ENCODE data around the gene IL15.

Gene IL15

DNA sequence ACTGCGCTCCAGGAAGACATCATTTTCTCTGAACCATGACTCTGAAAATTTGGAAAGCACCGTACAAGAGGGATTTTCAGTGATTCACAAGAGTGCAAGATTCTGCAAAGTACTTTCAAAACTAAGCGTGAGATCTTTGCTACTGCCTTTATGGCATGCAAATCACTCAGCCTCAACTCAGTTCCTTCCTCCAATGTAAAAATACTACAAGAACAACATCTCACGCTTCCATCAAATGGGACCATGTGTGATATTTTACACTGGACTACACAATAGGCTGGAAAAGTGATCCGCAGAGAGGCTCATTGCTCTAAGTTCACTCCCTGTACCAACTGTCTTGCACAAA lies 674 bp upstream of the IL15 start:
- H3K27ac ChIP-seq (ENCODE audit: low read depth, low read length), result no peak overlapping the region
- H3K4me3 ChIP-seq (ENCODE audit: low read length), result peak overlapping the region; percentile 93
- no peaks in the 10 kb centered on the region for H3K36me3 ChIP-seq (ENCODE audit: control insufficient read depth, insufficient read depth, low read length)
- no peaks in the 10 kb centered on the region for H3K4me1 ChIP-seq (ENCODE audit: control insufficient read depth, insufficient read depth, low read length)
- H3K27me3 ChIP-seq (ENCODE audit: control insufficient read depth, insufficient read depth, low read length), result no peaks in the 10 kb centered on the region
- no peak overlapping the region for H3K9ac ChIP-seq (ENCODE audit: low read length)

DNA sequence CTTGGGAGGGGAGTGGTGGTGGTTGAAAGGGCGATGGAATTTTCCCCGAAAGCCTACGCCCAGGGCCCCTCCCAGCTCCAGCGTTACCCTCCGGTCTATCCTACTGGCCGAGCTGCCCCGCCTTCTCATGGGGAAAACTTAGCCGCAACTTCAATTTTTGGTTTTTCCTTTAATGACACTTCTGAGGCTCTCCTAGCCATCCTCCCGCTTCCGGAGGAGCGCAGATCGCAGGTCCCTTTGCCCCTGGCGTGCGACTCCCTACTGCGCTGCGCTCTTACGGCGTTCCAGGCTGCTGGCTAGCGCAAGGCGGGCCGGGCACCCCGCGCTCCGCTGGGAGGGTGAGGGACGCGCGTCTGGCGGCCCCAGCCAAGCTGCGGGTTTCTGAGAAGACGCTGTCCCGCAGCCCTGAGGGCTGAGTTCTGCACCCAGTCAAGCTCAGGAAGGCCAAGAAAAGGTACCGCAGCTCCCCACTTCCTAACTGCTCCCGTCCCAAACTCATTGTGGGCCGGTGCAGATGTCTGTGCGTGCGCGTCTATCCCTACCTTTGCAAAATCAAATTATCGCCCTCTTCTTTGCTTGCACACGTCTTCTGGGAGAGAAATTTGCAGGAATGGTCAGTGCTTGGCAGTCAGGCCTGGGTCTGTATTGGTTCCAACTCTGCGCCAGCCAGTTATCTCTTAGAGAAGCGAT lies 533 bp downstream of the IL15 start:
- peak overlapping the region; percentile 93 for H3K4me3 ChIP-seq (ENCODE audit: low read length)
- H3K27ac ChIP-seq (ENCODE audit: low read depth, low read length), result peak overlapping the region; percentile 86
- peak overlapping the region; percentile 32 for H3K9ac ChIP-seq (ENCODE audit: low read length)
- H3K36me3 ChIP-seq (ENCODE audit: control insufficient read depth, insufficient read depth, low read length), result no peaks in the 10 kb centered on the region
- no peaks in the 10 kb centered on the region for H3K4me1 ChIP-seq (ENCODE audit: control insufficient read depth, insufficient read depth, low read length)
- no peaks in the 10 kb centered on the region for H3K27me3 ChIP-seq (ENCODE audit: control insufficient read depth, insufficient read depth, low read length)

DNA sequence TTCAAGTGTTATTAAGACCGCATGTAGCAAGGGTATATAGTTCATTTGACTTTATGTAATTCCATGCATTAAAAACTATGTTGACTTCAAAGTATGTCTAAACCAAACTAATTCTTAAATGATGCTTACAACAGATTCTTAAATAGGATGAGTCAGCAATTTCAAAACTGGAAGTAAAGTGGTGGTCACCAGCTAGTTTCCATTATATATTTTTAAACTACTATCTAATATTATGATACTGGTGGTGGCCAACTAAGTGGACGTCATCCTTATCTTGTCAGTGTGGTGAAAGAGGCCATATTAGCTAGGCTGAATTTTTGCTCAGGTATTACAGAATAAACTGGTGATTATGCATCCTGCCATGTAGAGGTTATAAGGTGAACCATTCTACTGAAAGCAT lies 1.2 kb downstream of the IL15 start:
- no peak overlapping the region for H3K27ac ChIP-seq (ENCODE audit: low read depth, low read length)
- no peaks in the 10 kb centered on the region for H3K36me3 ChIP-seq (ENCODE audit: control insufficient read depth, insufficient read depth, low read length)
- H3K4me3 ChIP-seq (ENCODE audit: low read length), result peak overlapping the region; percentile 93
- H3K27me3 ChIP-seq (ENCODE audit: control insufficient read depth, insufficient read depth, low read length), result no peaks in the 10 kb centered on the region
- H3K9ac ChIP-seq (ENCODE audit: low read length), result no peak overlapping the region
- H3K4me1 ChIP-seq (ENCODE audit: control insufficient read depth, insufficient read depth, low read length), result no peaks in the 10 kb centered on the region

DNA sequence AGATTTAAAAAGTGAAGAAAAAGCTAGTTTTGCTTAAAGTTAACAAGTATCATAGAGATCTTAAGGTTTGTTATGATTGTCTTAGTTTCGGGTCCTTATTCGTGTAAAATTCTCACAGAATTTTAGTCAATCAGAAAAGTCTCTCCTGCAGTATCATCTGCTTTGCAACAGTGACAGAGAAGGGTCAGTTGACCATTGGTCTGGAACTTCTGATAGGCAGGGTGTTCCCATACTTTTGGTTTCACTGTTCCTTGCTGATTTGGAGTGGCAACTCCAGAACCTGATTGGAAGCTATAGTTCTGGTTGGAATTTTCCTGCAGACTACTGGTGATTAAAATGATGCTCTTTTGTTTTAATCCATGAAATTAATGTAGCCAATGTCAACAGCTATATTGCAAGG lies 1.8 kb downstream of the IL15 start:
- Histone ChIP-seq H3K4me3 (ENCODE audit: low read length) (no peak overlapping the region), H3K36me3 (ENCODE audit: control insufficient read depth, insufficient read depth, low read length) (no peaks in the 10 kb centered on the region), H3K4me1 (ENCODE audit: control insufficient read depth, insufficient read depth, low read length) (no peaks in the 10 kb centered on the region), H3K27me3 (ENCODE audit: control insufficient read depth, insufficient read depth, low read length) (no peaks in the 10 kb centered on the region), H3K9ac (ENCODE audit: low read length) (no peak overlapping the region), H3K27ac (ENCODE audit: low read depth, low read length) (no peak overlapping the region)

DNA sequence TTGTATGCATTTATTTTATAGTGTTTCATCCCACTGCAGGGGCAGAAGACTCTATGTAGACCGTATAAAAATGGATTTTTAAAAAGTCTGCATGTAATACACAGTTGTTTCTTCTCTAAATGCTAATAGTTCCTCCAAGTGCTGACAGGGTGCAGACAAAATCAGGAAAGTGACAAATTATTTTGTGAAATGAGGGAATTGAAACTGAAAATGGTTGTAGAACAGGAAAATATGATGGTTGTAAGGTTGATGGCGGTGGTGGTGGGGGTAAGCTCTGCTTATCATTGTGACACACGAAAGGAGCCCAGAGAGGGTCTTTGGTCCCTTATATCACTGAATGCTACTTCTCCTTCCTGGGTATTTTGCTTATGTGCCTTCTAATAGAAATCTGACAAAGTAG lies 4.3 kb downstream of the IL15 start:
- Histone ChIP-seq H3K9ac (ENCODE audit: low read length) (no peak overlapping the region), H3K27me3 (ENCODE audit: control insufficient read depth, insufficient read depth, low read length) (no peaks in the 10 kb centered on the region), H3K36me3 (ENCODE audit: control insufficient read depth, insufficient read depth, low read length) (no peaks in the 10 kb centered on the region), H3K4me1 (ENCODE audit: control insufficient read depth, insufficient read depth, low read length) (no peaks in the 10 kb centered on the region), H3K4me3 (ENCODE audit: low read length) (no peak overlapping the region), H3K27ac (ENCODE audit: low read depth, low read length) (no peak overlapping the region)

DNA sequence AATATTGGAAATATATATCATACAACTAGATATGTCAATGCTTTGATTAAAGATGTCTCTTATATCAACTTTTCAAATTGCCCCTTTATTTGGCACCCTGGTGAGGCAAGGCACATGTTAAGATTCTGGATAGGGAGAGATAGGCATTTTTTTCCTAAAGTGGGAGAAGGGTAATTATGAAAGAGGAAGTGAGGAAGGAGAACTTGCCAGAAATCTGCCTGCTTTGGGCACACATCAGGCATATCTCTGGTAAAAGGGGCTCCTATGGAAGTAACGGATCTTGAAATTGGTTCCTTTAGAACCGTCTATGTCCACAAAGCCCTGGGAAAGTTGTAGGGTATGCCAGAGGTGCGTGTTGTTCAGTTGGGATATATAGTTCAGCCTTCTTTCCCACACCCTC lies 5.7 kb downstream of the IL15 start:
- H3K27me3 ChIP-seq (ENCODE audit: control insufficient read depth, insufficient read depth, low read length), result no peaks in the 10 kb centered on the region
- no peaks in the 10 kb centered on the region for H3K36me3 ChIP-seq (ENCODE audit: control insufficient read depth, insufficient read depth, low read length)
- H3K4me1 ChIP-seq (ENCODE audit: control insufficient read depth, insufficient read depth, low read length), result no peaks in the 10 kb centered on the region
- no peak overlapping the region for H3K9ac ChIP-seq (ENCODE audit: low read length)
- no peak overlapping the region for H3K27ac ChIP-seq (ENCODE audit: low read depth, low read length)
- no peak overlapping the region for H3K4me3 ChIP-seq (ENCODE audit: low read length)

DNA sequence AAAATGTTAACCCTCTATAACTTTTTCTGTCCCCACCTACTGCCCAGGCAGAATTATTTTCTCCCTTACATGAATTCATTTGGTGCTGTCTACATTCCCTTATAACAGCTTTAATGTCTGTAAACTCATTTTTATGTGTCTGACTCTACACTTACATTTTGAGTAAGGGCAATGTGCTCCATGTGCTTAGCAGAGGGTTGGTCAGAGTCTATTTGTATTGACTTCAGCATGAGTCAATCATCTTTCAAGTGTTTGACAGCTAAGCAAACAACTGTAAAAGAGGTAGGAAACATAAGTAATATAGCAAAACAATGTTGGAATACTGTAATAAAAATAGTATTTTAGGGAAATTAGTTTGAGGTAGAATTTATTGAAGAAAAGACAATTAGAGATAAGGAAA lies 6.3 kb downstream of the IL15 start:
- Histone ChIP-seq H3K36me3 (ENCODE audit: control insufficient read depth, insufficient read depth, low read length) (no peaks in the 10 kb centered on the region), H3K4me3 (ENCODE audit: low read length) (no peak overlapping the region), H3K27ac (ENCODE audit: low read depth, low read length) (no peak overlapping the region), H3K9ac (ENCODE audit: low read length) (no peak overlapping the region), H3K4me1 (ENCODE audit: control insufficient read depth, insufficient read depth, low read length) (no peaks in the 10 kb centered on the region), H3K27me3 (ENCODE audit: control insufficient read depth, insufficient read depth, low read length) (no peaks in the 10 kb centered on the region)

DNA sequence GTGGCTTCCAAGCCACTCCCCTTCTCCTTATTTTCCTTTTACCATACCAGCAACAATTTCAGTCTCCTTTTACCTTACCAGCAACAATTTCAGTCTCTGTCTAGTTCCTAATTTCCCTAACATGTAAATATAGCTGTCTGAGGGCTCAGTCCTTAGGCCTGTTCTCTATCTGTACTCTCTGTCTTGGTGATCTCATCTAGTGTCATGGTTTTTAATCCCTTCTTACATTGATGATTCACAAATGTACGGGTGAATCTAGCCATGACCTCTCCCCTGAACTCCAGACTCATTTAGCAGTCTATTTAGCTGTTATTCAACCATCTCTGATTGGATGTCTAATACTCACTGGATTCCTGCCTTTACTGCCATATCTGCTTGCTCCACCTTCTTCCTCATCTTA lies 7.2 kb downstream of the IL15 start:
- Histone ChIP-seq H3K36me3 (ENCODE audit: control insufficient read depth, insufficient read depth, low read length) (no peaks in the 10 kb centered on the region), H3K27ac (ENCODE audit: low read depth, low read length) (no peak overlapping the region), H3K9ac (ENCODE audit: low read length) (no peak overlapping the region), H3K4me1 (ENCODE audit: control insufficient read depth, insufficient read depth, low read length) (no peaks in the 10 kb centered on the region), H3K4me3 (ENCODE audit: low read length) (no peak overlapping the region), H3K27me3 (ENCODE audit: control insufficient read depth, insufficient read depth, low read length) (no peaks in the 10 kb centered on the region)

DNA sequence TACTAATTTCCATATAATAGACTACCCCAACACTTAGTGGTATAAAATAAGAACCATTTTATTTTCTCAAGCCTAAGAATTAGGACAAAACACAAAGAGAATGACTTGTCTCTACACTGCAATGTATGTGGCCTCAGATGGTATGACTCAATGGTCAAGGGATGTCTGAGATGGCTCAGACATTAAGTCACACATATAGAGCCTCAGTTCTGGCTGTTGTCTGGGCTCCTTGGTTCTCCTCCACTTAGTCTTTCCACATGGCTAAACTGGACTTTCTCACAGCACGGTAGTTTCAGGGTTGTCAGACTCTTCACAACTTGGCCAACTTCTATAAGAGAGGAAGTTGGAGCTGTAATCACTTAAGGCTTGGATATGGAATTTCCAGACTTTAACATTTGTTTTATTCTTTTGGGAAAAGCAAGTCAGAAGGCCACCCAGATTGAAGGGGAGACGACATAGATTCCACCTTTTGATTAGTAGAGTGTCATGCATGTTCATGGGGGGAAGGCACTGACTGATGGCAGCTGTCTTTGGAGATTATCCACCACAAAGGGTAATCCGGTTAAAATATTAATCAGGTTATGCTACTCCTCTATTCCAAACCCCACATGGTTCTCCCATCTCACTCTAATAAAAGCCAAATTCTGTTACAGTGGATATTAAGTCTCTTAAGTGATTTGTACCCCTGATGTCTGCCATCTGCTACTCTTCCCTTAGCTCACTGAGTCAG lies 9.4 kb downstream of the IL15 start:
- no peak overlapping the region for H3K9ac ChIP-seq (ENCODE audit: low read length)
- no peaks in the 10 kb centered on the region for H3K27me3 ChIP-seq (ENCODE audit: control insufficient read depth, insufficient read depth, low read length)
- H3K27ac ChIP-seq (ENCODE audit: low read depth, low read length), result no peak overlapping the region
- H3K4me3 ChIP-seq (ENCODE audit: low read length), result no peak overlapping the region
- H3K4me1 ChIP-seq (ENCODE audit: control insufficient read depth, insufficient read depth, low read length), result no peaks in the 10 kb centered on the region
- H3K36me3 ChIP-seq (ENCODE audit: control insufficient read depth, insufficient read depth, low read length), result no peaks in the 10 kb centered on the region

DNA sequence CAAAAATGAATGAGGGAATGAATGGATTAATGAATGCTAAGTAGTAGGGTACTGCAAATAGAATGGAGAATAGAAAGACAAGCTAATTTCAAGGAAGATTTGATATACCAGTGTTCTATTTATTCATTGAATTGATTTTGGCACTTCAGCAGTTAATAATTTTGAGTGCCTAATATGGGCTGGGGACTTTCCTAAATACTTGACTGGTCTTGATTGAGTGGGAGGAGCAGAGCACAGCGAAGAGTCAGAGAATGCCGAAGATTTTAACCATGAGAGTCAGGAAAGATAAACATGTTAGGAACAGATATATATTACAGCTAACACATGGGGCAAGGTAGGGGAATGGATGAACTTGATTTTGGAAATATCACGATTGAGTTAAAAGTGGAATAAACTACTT lies 10.6 kb downstream of the IL15 start:
- no peak overlapping the region for H3K27ac ChIP-seq (ENCODE audit: low read depth, low read length)
- H3K36me3 ChIP-seq (ENCODE audit: control insufficient read depth, insufficient read depth, low read length), result no peaks in the 10 kb centered on the region
- no peaks in the 10 kb centered on the region for H3K4me1 ChIP-seq (ENCODE audit: control insufficient read depth, insufficient read depth, low read length)
- H3K27me3 ChIP-seq (ENCODE audit: control insufficient read depth, insufficient read depth, low read length), result no peaks in the 10 kb centered on the region
- H3K4me3 ChIP-seq (ENCODE audit: low read length), result no peak overlapping the region
- H3K9ac ChIP-seq (ENCODE audit: low read length), result no peak overlapping the region

DNA sequence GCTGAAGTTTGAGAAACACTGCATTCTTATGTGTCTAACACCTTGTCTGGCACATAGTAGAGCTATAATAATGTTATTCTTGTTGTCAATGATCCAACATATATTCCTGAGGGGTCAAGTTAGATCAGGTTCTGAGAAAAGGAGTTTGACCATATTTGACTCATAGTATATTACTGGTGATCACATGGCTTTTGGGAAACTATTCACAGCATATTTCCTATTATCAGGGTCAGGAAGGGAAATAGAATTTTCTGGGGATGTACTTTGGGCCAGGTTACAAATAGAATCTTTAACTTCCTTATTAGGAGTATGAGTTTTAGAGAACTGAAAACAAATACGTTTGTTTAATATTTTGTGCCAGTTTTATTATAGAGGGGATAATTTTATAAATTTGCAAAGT lies 11.6 kb downstream of the IL15 start:
- Histone ChIP-seq H3K9ac (ENCODE audit: low read length) (no peak overlapping the region), H3K36me3 (ENCODE audit: control insufficient read depth, insufficient read depth, low read length) (no peaks in the 10 kb centered on the region), H3K4me3 (ENCODE audit: low read length) (no peak overlapping the region), H3K4me1 (ENCODE audit: control insufficient read depth, insufficient read depth, low read length) (no peaks in the 10 kb centered on the region), H3K27me3 (ENCODE audit: control insufficient read depth, insufficient read depth, low read length) (no peaks in the 10 kb centered on the region), H3K27ac (ENCODE audit: low read depth, low read length) (no peak overlapping the region)

DNA sequence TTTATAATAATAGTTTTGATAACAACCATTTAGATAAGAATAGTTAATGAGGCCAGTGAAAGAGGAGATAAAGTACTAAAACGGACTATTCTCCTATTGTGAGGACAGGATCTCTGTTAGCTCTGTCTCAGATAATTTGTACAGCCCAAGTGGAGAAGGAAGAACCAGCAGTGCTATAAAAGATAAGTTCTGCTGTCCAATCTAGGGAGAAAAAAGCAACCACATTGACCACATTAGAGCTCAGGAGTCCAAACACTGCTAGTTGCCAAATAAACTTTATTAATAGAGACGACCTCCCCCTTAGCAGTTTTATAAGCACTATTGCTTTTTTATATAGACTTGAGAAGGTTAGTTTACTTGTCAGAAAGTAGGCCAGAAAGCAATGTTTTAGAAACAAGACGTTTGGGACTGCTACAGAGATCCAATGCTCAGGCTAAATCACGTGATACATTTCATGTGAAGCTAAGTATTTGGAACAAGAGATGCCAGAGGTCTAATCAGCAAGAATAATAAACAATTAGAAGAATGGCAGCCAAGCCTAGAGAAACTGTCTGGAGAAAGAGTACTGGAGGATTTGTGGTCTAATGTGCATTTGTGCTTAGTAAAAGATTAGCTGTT lies 15.9 kb downstream of the IL15 start:
- no peak overlapping the region for H3K27ac ChIP-seq (ENCODE audit: low read depth, low read length)
- H3K36me3 ChIP-seq (ENCODE audit: control insufficient read depth, insufficient read depth, low read length), result no peaks in the 10 kb centered on the region
- H3K4me1 ChIP-seq (ENCODE audit: control insufficient read depth, insufficient read depth, low read length), result no peaks in the 10 kb centered on the region
- no peaks in the 10 kb centered on the region for H3K27me3 ChIP-seq (ENCODE audit: control insufficient read depth, insufficient read depth, low read length)
- no peak overlapping the region for H3K9ac ChIP-seq (ENCODE audit: low read length)
- H3K4me3 ChIP-seq (ENCODE audit: low read length), result no peak overlapping the region

DNA sequence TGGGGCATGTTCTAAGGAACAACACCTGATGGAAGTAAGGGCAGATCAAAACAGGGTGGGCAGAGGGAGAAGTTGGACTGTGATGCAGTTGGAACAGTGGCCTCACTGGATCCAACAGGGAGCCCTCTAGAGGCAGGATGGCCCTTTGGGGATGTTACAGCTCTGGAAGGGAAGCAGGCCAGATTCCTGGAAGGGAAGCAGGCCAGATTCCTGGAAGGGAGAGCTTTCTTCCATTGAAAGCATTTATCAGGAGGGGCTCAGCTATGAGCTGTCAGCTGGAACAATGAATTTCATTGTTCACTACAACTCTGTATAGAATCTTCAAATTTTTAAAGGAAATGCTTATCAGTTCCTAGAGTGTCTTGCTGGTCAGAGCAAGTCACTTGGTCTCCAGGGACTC lies 17.7 kb downstream of the IL15 start:
- Histone ChIP-seq H3K4me3 (ENCODE audit: low read length) (no peak overlapping the region), H3K9ac (ENCODE audit: low read length) (no peak overlapping the region), H3K4me1 (ENCODE audit: control insufficient read depth, insufficient read depth, low read length) (no peaks in the 10 kb centered on the region), H3K27ac (ENCODE audit: low read depth, low read length) (no peak overlapping the region), H3K27me3 (ENCODE audit: control insufficient read depth, insufficient read depth, low read length) (no peaks in the 10 kb centered on the region), H3K36me3 (ENCODE audit: control insufficient read depth, insufficient read depth, low read length) (no peaks in the 10 kb centered on the region)

Measured in rectal smooth muscle tissue (tissue), 1 donor.